GM19395 (cell line): Measurements from ENCODE around the gene FXYD7.

Experiments
- ATAC-seq: cut with Tn5 transposase; IDR thresholded peaks from one replicate; pipeline ENCODE4 v1.9.1; 2021; ENCODE audit warnings: mild to moderate bottlenecking, moderate library complexity; ENCODE audit not compliant: unreplicated experiment

FXYD7 gene

GRCh38 chr19:35109395-35110112 is 33.5 kb upstream of the FXYD7 start:
- ATAC-seq = no peak

GRCh38 chr19:35110974-35111373 is 32.1 kb upstream of the FXYD7 start:
- ATAC-seq = no peak

- no peak for ATAC-seq
These were observed 29.9 kb upstream of the FXYD7 start for GRCh38 chr19:35112995-35113688.

GRCh38 chr19:35114353-35115176 is 28.5 kb upstream of the FXYD7 start:
- no peak for ATAC-seq

- no peak for ATAC-seq
These were observed 27.7 kb upstream of the FXYD7 start, which contains the start of gene FXYD3 for GRCh38 chr19:35115177-35115951. TSS of gene FXYD3 (plus strand) at chr19:35115823. CDS start at chr19:35119377, 3,554 bp downstream.

- ATAC-seq = no peak
These were observed 26.8 kb upstream of the FXYD7 start for GRCh38 chr19:35116072-35116801.

GRCh38 chr19:35117116-35117515 is 25.9 kb upstream of the FXYD7 start:
- no peak for ATAC-seq

GRCh38 chr19:35117799-35118198 is 25.3 kb upstream of the FXYD7 start:
- no peak for ATAC-seq

GRCh38 chr19:35118268-35119020 is 24.6 kb upstream of the FXYD7 start:
- no peak for ATAC-seq

- no peak for ATAC-seq
These were observed 24.0 kb upstream of the FXYD7 start for GRCh38 chr19:35119091-35119490.

GRCh38 chr19:35119578-35120155 is 23.4 kb upstream of the FXYD7 start:
- ATAC-seq = no peak

GRCh38 chr19:35120492-35120891 is 22.6 kb upstream of the FXYD7 start:
- ATAC-seq = no peak

- no peak for ATAC-seq
These were observed 22.2 kb upstream of the FXYD7 start for GRCh38 chr19:35120898-35121297.

GRCh38 chr19:35122687-35123551 is 20.1 kb upstream of the FXYD7 start:
- ATAC-seq = no peak

- no peak for ATAC-seq
These were observed 19.5 kb upstream of the FXYD7 start for GRCh38 chr19:35123573-35123972.

GRCh38 chr19:35124098-35125060 is 18.7 kb upstream of the FXYD7 start:
- ATAC-seq = peak; percentile 65

- no peak for ATAC-seq
These were observed 17.8 kb upstream of the FXYD7 start for GRCh38 chr19:35125270-35125717.
